ENCODE measurements around the gene EIF1AX. TPM values are rescaled to one million over a fixed set of nuclear protein-coding genes. Genes with fewer than 3 reads are reported as not detected.

Gene EIF1AX
- polyA plus RNA-seq, 3 donors = 18.4 to 62.7 (median 58.5) TPM

GRCh38 chrX:20143111-20143510 is 1.5 kb upstream of the EIF1AX start:
- no peak for TF ChIP-seq CTCF (IDR thresholded peaks at IDR 0.05)
- Histone ChIP-seq H3K27ac (ENCODE audit: low read depth in 1 of 2, low read length in 2 of 2) (no peak overlapping the region), H3K79me2 (ENCODE audit: insufficient read depth, low read length) (peaks cover 34% of the 10 kb centered on the region), H3K4me2 (replicated peaks; ENCODE audit: extremely low read depth, low read length, poor library complexity, severe bottlenecking) (no peak overlapping the region), H3K9me3 (replicated peaks in 1 of 2; ENCODE audit: control insufficient read depth in 1 of 2, insufficient read depth in 1 of 2, low read length in 2 of 2) (no peaks in the 10 kb centered on the region), H3K36me3 (replicated peaks in 1 of 2; ENCODE audit: control insufficient read depth in 1 of 2, insufficient read depth in 2 of 2, low read length in 2 of 2) (peaks cover 0 to 16% of the 10 kb centered on the region in 2 donors), H3K27me3 (ENCODE audit: control insufficient read depth in 2 of 2, insufficient read depth in 2 of 2, low read length in 2 of 2) (peaks cover 0 to 4% of the 10 kb centered on the region in 2 donors), H3K4me1 (ENCODE audit: control insufficient read depth in 1 of 2, insufficient read depth in 2 of 2, low read length in 2 of 2) (peaks cover 30 to 52% of the 10 kb centered on the region in 2 donors), H2AFZ (ENCODE audit: insufficient read depth, low read depth, low read length, poor library complexity, severe bottlenecking) (no peak overlapping the region), H3K4me3 (replicated peaks in 1 of 3; ENCODE audit: low read depth in 2 of 3, low read length in 3 of 3) (no peak overlapping the region), H4K20me1 (ENCODE audit: insufficient read depth, low read length) (peaks cover 17% of the 10 kb centered on the region), H3K9ac (ENCODE audit: insufficient read depth, low read length, poor library complexity, severe bottlenecking) (no peak overlapping the region)
- Mint-ChIP-seq H3K27ac (peak overlapping the region in 5 of 7 donors; percentile 33 to 88 (median 78)), H3K9me3 (peaks cover 0 to 3% (median 0%) of the 10 kb centered on the region in 7 donors), H3K4me1 (peaks cover 37% of the 10 kb centered on the region), H3K36me3 (peaks cover 0 to 16% of the 10 kb centered on the region in 2 donors), H3K4me3 (no peak overlapping the region), H3K27me3 (ENCODE audit: low read depth in 3 of 3) (peaks cover 0 to 24% (median 0%) of the 10 kb centered on the region in 3 donors)
- no peak for DNase-seq
- WGBS (ENCODE audit: insufficient coverage) = no CpG with 5 or more reads among the region's 6 CpGs
- intact Hi-C loops (cut with micrococcal nuclease) = no loop called here

- intact Hi-C loops (cut with micrococcal nuclease) = no loop called here
- Mint-ChIP-seq H3K27ac (peak overlapping the region in 6 of 7 donors; percentile 53 to 97 (median 95)), H3K27me3 (ENCODE audit: low read depth in 3 of 3) (peaks cover 0 to 13% (median 0%) of the 10 kb centered on the region in 3 donors), H3K36me3 (peaks cover 18 to 43% of the 10 kb centered on the region in 2 donors), H3K4me1 (peaks cover 22% of the 10 kb centered on the region), H3K9me3 (peaks cover 0 to 3% (median 0%) of the 10 kb centered on the region in 7 donors), H3K4me3 (peak overlapping the region; percentile 86 to 91)
- Histone ChIP-seq H3K4me2 (replicated peaks; ENCODE audit: extremely low read depth, low read length, poor library complexity, severe bottlenecking) (peak overlapping the region; percentile 92), H3K4me1 (ENCODE audit: control insufficient read depth in 1 of 2, insufficient read depth in 2 of 2, low read length in 2 of 2) (peaks cover 19 to 34% of the 10 kb centered on the region in 2 donors), H2AFZ (ENCODE audit: insufficient read depth, low read depth, low read length, poor library complexity, severe bottlenecking) (no peak overlapping the region), H4K20me1 (ENCODE audit: insufficient read depth, low read length) (peaks cover 28% of the 10 kb centered on the region), H3K79me2 (ENCODE audit: insufficient read depth, low read length) (peaks cover 52% of the 10 kb centered on the region), H3K4me3 (replicated peaks in 1 of 3; ENCODE audit: low read depth in 2 of 3, low read length in 3 of 3) (peak overlapping the region; percentile 73 to 99 (median 94)), H3K36me3 (replicated peaks in 1 of 2; ENCODE audit: control insufficient read depth in 1 of 2, insufficient read depth in 2 of 2, low read length in 2 of 2) (peaks cover 9 to 42% of the 10 kb centered on the region in 2 donors), H3K9me3 (replicated peaks in 1 of 2; ENCODE audit: control insufficient read depth in 1 of 2, insufficient read depth in 1 of 2, low read length in 2 of 2) (no peaks in the 10 kb centered on the region), H3K27me3 (ENCODE audit: control insufficient read depth in 2 of 2, insufficient read depth in 2 of 2, low read length in 2 of 2) (no peaks in the 10 kb centered on the region), H3K27ac (ENCODE audit: low read depth in 1 of 2, low read length in 2 of 2) (peak overlapping the region in 1 of 2 donors; percentile 92), H3K9ac (ENCODE audit: insufficient read depth, low read length, poor library complexity, severe bottlenecking) (no peak overlapping the region)
- DNase-seq = peak; percentile 15 to 25 (median 15)
- no peak for TF ChIP-seq CTCF (IDR thresholded peaks at IDR 0.05)
- no CpG with 5 or more reads among the region's 3 CpGs for WGBS (ENCODE audit: insufficient coverage)
These were observed 1.2 kb downstream of the EIF1AX start for GRCh38 chrX:20140420-20140819.
